K562 (cell line): ENCODE data around the gene FARSB. TPM values are rescaled to one million over a fixed set of nuclear protein-coding genes. Genes with fewer than 3 reads are reported as not detected.

Source experiments
- ATAC-seq: fragments of 200-7000 bp; cut with Tn5 transposase; 3 replicates; pipeline ENCODE4 v1.9.1; 2020; ENCODE audit warnings: moderate library complexity
- BruUV-seq: library from RNA; stranded (reverse); fragments of 400-500 nt; replicated peaks from 2 replicates; lab custom pipeline; 2021; lab: Mats Ljungman, UMichigan
- CTCF ChIA-PET: fragments of 300-600 bp; formaldehyde crosslinking; extraction: SDS; loops from one replicate; lab custom pipeline; 2021; ENCODE audit warnings: low intra/inter-chr PET ratio; lab: Yijun Ruan, JAX
- POLR2A ChIA-PET: fragments of 300-600, 350-650 bp; sonication (Branson Sonifier 250); formaldehyde crosslinking; extraction: SDS; loops from one replicate; lab custom pipeline; 2021; ENCODE audit warnings: antibody characterized with exemption, inconsistent platforms; lab: Yijun Ruan, JAX
- DNase-seq, 4 experiments: peaks; one replicate each; pipeline versions ENCODE4 v3.0.0 to v3.0.0-alpha.2; 2011 to 2018; ENCODE audit warnings: low spot score in 3 of 4, mixed read lengths in 3 of 4; ENCODE audit errors: extremely low read depth in 1 of 4
- FAIRE-seq: peaks from 2 replicates; lab custom pipeline; 2011; peaks lifted over from hg19 to GRCh38; lab: Jason Lieb, UNC
- H2AFZ ChIP-seq: 2 replicates; pipeline ENCODE4 v1.6.0; 2011; ENCODE audit warnings: low read depth, low read length, control low read depth, inconsistent platforms
- H3K27ac ChIP-seq: fragments of 200-600 bp; 3 replicates; pipeline ENCODE4 v1.8.0; 2011; ENCODE audit warnings: low read depth, mild to moderate bottlenecking, control low read depth, inconsistent platforms, low read length, moderate library complexity, mixed read lengths; ENCODE audit errors: extremely low read depth
- H3K27me3 ChIP-seq, 2 experiments: fragments of 300-600 bp in 1 of 2; 2 replicates in 1 of 2; 3 replicates in 1 of 2; pipeline versions ENCODE4 v1.6.0 to v1.8.0; 2011; ENCODE audit warnings: inconsistent platforms in 2 of 2, low read length in 2 of 2, mild to moderate bottlenecking in 1 of 2, mixed read lengths in 1 of 2, moderate library complexity in 1 of 2; ENCODE audit not compliant: control insufficient read depth in 2 of 2, insufficient read depth in 2 of 2
- H3K36me3 ChIP-seq: fragments of 300-600 bp; 3 replicates; pipeline ENCODE4 v1.8.0; 2011; ENCODE audit warnings: mild to moderate bottlenecking, low read length, inconsistent platforms; ENCODE audit not compliant: control insufficient read depth, insufficient read depth
- H3K4me1 ChIP-seq, 2 experiments: fragments of 200-600 bp in 1 of 2; replicated peaks in 1 of 2; 2 replicates in 1 of 2; 3 replicates in 1 of 2; pipeline versions ENCODE4 v1.5.1 to v1.8.0; 2011; ENCODE audit warnings: inconsistent platforms in 2 of 2, low read length in 2 of 2, mild to moderate bottlenecking in 1 of 2, mixed read lengths in 1 of 2, moderate library complexity in 1 of 2; ENCODE audit not compliant: control insufficient read depth in 2 of 2, insufficient read depth in 2 of 2
- H3K4me2 ChIP-seq: 2 replicates; pipeline ENCODE4 v1.6.1; 2011; ENCODE audit warnings: low read length, control low read depth, inconsistent platforms, mixed read lengths; ENCODE audit not compliant: insufficient read depth
- H3K4me3 ChIP-seq: fragments of 200-600 bp; sonication (generic), shearing (Covaris generic); 2 replicates; pipeline ENCODE4 v1.5.1; 2016; ENCODE audit warnings: control low read depth, inconsistent platforms
- H3K79me2 ChIP-seq: fragments of 200-600 bp; 3 replicates; pipeline ENCODE4 v1.8.0; 2011; ENCODE audit warnings: low read length, inconsistent platforms; ENCODE audit not compliant: control insufficient read depth, insufficient read depth
- H3K9ac ChIP-seq, 2 experiments: 2 replicates each; pipeline versions ENCODE4 v1.6.0 to v1.6.1; 2011; ENCODE audit warnings: low read depth in 2 of 2, low read length in 2 of 2, control low read depth in 1 of 2, inconsistent platforms in 1 of 2, mild to moderate bottlenecking in 1 of 2, mixed read lengths in 1 of 2; ENCODE audit not compliant: insufficient read depth in 1 of 2
- H3K9me1 ChIP-seq: one replicate; pipeline ENCODE4 v1.6.0; 2011; ENCODE audit warnings: inconsistent platforms, mild to moderate bottlenecking, low read length, moderate library complexity; ENCODE audit not compliant: control insufficient read depth, insufficient read depth
- H3K9me3 ChIP-seq: replicated peaks from 2 replicates; pipeline ENCODE4 v1.5.1; 2011; ENCODE audit warnings: low read depth, low read length, inconsistent platforms; ENCODE audit not compliant: control insufficient read depth, insufficient read depth
- H4K20me1 ChIP-seq: replicated peaks from 2 replicates; pipeline ENCODE4 v1.6.1; 2011; ENCODE audit warnings: low read length, inconsistent platforms, mixed read lengths; ENCODE audit not compliant: control insufficient read depth, insufficient read depth
- NFIX ChIP-seq: fragments of 250-450 bp; sonication (Bioruptor Pico); IDR thresholded peaks from 2 replicates; pipeline ENCODE4 v1.4.0; 2020; ENCODE audit warnings: low read depth, mild to moderate bottlenecking, moderate library complexity
- TCF7 ChIP-seq: sonication (generic); IDR thresholded peaks from 2 replicates; pipeline ENCODE4 v1.6.1; 2016; ENCODE audit warnings: antibody characterized with exemption, borderline replicate concordance
- ZZZ3 ChIP-seq: fragments of 450-650 bp; IDR thresholded peaks from 2 replicates; pipeline ENCODE4 v1.6.1; 2016; ENCODE audit warnings: antibody characterized with exemption, mild to moderate bottlenecking, moderate library complexity
- WGBS: fragments of 100-300 bp; shearing (Covaris generic); methylation state at CpG from one replicate; pipeline ENCODE4 v1.1.6; 2016; ENCODE audit warnings: low coverage, mixed read lengths; ENCODE audit not compliant: insufficient coverage; ENCODE audit errors: missing lambda C conversion rate; 5-methylcytosine and 5-hydroxymethylcytosine counted together
- in situ Hi-C: fragments of 300-500 bp; cut with MboI; formaldehyde crosslinking; loops from 4 replicates; pipeline ENCODE4 v1.15.0; 2018; ENCODE audit warnings: inconsistent platforms, mixed read lengths
- intact Hi-C: fragments of 100-400 bp; cut with micrococcal nuclease; formaldehyde crosslinking; loops from 2 replicates; pipeline ENCODE4 v1.14.2; 2022
- polyA plus RNA-seq, 8 experiments: library from polyadenylated mRNA; depleted of rRNA in 4 of 8; stranded (reverse) in 5 of 8; unstranded in 3 of 8; fragments of >200 nt; fragmentation: Nextera tagmentation in 2 of 8; fragmentation: Illumina TruSeq in 1 of 8; extraction: Ambion mirVana in 2 of 8; extraction: Trizol in 1 of 8; gene quantifications; 2 replicates each; pipeline versions ENCODE4 v1.2.1 to v1.2.3, GENCODE V29; 2011 to 2014; ENCODE audit warnings: inconsistent platforms in 1 of 8, missing spikeins in 1 of 8
- total RNA-seq, 7 experiments: library from RNA; depleted of rRNA in 6 of 7; stranded (reverse); fragments of >200 nt in 6 of 7; fragmentation: Illumina TruSeq in 2 of 7; extraction: Trizol in 2 of 7; gene quantifications; 2 replicates each; pipeline versions ENCODE4 v1.2.1 to v1.2.3, GENCODE V29; 2011 to 2021; ENCODE audit warnings: low replicate concordance in 1 of 7
- TF ChIP-seq, protein P1 (sequence below): fragments of 450-650 bp; IDR thresholded peaks from 2 replicates; pipeline ENCODE4 v1.6.1; 2017; ENCODE audit warnings: mild to moderate bottlenecking, moderate library complexity
- TF ChIP-seq, protein P2 (sequence below): fragments of 450-650 bp; conservative IDR thresholded peaks from 2 replicates; pipeline ENCODE4 v1.6.1; 2016; ENCODE audit warnings: missing genetic modification characterization, low read depth, mild to moderate bottlenecking, control low read depth, missing compliant biosample characterization
- TF ChIP-seq, protein P3 (sequence below): fragments of 450-650 bp; formaldehyde crosslinking; IDR thresholded peaks from 2 replicates; pipeline ENCODE4 v1.4.0; 2020; ENCODE audit warnings: mild to moderate bottlenecking, moderate library complexity

The FARSB gene
- total and polyA plus RNA-seq, 9 of the 15 experiments (the other 6 are each of a cell fraction or from before 2014, with no cell fraction given): 26.6 to 171 (median 55.7) TPM

DNA sequence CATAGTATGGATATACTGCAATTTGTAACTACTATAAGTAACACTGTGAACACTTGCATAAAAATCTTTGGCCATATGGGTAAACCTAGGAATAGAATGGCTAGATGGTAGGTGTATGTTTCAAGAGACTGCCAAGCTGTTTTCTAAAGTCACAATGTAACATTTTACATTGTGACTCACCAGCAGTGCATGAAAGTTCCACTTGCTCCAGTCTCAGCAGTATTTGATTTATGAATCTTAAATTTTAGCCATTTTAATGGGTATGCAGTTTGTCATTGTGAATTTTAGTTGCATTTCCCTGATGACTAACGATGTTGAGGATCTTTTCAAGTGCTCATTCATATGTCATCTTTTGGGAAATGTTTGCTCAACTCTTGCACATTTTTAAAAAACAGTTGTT, 86.1 kb downstream of the FARSB start:
- Histone ChIP-seq H3K4me2 (no peak overlapping the region), H3K9me3 (no peaks in the 10 kb centered on the region), H3K4me1 (peaks cover 0 to 10% of the 10 kb centered on the region in 2 experiments; a peak in 3 of 5 replicates), H3K4me3 (no peak overlapping the region), H3K36me3 (peaks cover 61% of the 10 kb centered on the region; the same call in 2 of the 3 replicates), H3K9ac (no peak overlapping the region), H3K9me1 (no peaks in the 10 kb centered on the region), H4K20me1 (no peaks in the 10 kb centered on the region), H3K27ac (no peak overlapping the region), H3K27me3 (no peaks in the 10 kb centered on the region), H3K79me2 (no peaks in the 10 kb centered on the region; the same call in 2 of the 3 replicates), H2AFZ (no peak overlapping the region)
- ATAC-seq (no peak), DNase-seq (no peak), FAIRE-seq (no peak)
- in situ Hi-C loops: loop anchor here (25.0 kb wide), 1 partner anchor 258 kb away; a partner anchor contains a TSS
- TF ChIP-seq, protein P1, sequence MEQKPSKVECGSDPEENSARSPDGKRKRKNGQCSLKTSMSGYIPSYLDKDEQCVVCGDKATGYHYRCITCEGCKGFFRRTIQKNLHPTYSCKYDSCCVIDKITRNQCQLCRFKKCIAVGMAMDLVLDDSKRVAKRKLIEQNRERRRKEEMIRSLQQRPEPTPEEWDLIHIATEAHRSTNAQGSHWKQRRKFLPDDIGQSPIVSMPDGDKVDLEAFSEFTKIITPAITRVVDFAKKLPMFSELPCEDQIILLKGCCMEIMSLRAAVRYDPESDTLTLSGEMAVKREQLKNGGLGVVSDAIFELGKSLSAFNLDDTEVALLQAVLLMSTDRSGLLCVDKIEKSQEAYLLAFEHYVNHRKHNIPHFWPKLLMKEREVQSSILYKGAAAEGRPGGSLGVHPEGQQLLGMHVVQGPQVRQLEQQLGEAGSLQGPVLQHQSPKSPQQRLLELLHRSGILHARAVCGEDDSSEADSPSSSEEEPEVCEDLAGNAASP: no peak
- TF ChIP-seq ZZZ3 (no peak), TCF7 (no peak), NFIX (CRISPR knock-in tag) (no peak)
- TF ChIP-seq, protein P2, sequence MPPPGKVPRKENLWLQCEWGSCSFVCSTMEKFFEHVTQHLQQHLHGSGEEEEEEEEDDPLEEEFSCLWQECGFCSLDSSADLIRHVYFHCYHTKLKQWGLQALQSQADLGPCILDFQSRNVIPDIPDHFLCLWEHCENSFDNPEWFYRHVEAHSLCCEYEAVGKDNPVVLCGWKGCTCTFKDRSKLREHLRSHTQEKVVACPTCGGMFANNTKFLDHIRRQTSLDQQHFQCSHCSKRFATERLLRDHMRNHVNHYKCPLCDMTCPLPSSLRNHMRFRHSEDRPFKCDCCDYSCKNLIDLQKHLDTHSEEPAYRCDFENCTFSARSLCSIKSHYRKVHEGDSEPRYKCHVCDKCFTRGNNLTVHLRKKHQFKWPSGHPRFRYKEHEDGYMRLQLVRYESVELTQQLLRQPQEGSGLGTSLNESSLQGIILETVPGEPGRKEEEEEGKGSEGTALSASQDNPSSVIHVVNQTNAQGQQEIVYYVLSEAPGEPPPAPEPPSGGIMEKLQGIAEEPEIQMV (tag): no peak
- TF ChIP-seq, protein P3, sequence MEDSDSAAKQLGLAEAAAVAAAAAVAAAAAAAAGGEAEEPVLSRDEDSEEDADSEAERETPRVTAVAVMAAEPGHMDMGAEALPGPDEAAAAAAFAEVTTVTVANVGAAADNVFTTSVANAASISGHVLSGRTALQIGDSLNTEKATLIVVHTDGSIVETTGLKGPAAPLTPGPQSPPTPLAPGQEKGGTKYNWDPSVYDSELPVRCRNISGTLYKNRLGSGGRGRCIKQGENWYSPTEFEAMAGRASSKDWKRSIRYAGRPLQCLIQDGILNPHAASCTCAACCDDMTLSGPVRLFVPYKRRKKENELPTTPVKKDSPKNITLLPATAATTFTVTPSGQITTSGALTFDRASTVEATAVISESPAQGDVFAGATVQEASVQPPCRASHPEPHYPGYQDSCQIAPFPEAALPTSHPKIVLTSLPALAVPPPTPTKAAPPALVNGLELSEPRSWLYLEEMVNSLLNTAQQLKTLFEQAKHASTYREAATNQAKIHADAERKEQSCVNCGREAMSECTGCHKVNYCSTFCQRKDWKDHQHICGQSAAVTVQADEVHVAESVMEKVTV (CRISPR knock-in tag): no peak
- POLR2A ChIA-PET: interaction anchor here (0.6 kb wide), 1 partner anchor 9 kb away, joined by 4 read pairs; no protein-coding TSS in a partner anchor
- 94% methylated on average over 1 of the region's 1 CpG for WGBS
- CTCF ChIA-PET: no interaction called here
- BruUV-seq: no TSS peak
- intact Hi-C loops: no loop called here
